B cell (primary cell): ENCODE results near the gene POLR1C. TPM values are rescaled to one million over a fixed set of nuclear protein-coding genes. Genes with fewer than 3 reads are reported as not detected.

Source experiments
- ATAC-seq: fragments of 200-7000 bp; cut with Tn5 transposase; one replicate; pipeline ENCODE4 v1.10.0; 2021; ENCODE audit warnings: low read depth, mild to moderate bottlenecking, moderate number of reproducible peaks, moderate library complexity
- CTCF ChIA-PET: fragments of 350-600 bp; sonication (Branson Sonifier 250); formaldehyde crosslinking; loops from one replicate; lab custom pipeline; 2021; ENCODE audit warnings: antibody characterized with exemption, inconsistent platforms; lab: Charles Lee
- POLR2A ChIA-PET: fragments of 350-600 bp; sonication (Branson Sonifier 250); formaldehyde crosslinking; loops from one replicate; lab custom pipeline; 2021; ENCODE audit warnings: antibody characterized with exemption; lab: Charles Lee
- DNase-seq: peaks from one replicate; pipeline ENCODE4 v3.0.0; 2013
- H2AFZ ChIP-seq: 2 replicates; pipeline ENCODE4 v1.6.1; 2012; ENCODE audit warnings: mild to moderate bottlenecking, low read depth, low read length; ENCODE audit not compliant: insufficient read depth, poor library complexity, severe bottlenecking
- H3K27ac ChIP-seq, 2 donors: 1 replicate in 1 of 2; 2 replicates in 1 of 2; pipeline ENCODE4 v1.5.1; 2012 to 2013; ENCODE audit warnings: low read length in 2 of 2, mild to moderate bottlenecking in 2 of 2, moderate library complexity in 1 of 2
- H3K27me3 ChIP-seq, 4 experiments: fragments of 200-600 bp in 1 of 4; sonication (generic) in 1 of 4; replicated peaks in 1 of 4; 1 replicate in 2 of 4; 2 replicates in 2 of 4; pipeline versions ENCODE4 v1.6.1 to v1.7.0; 2013 to 2016; ENCODE audit warnings: low read length in 3 of 4, mild to moderate bottlenecking in 2 of 4, mixed read lengths in 1 of 4, moderate library complexity in 1 of 4; ENCODE audit not compliant: insufficient read depth in 4 of 4, control insufficient read depth in 3 of 4; ENCODE audit errors: control extremely low read depth in 1 of 4
- H3K36me3 ChIP-seq, 2 experiments: replicated peaks in 1 of 2; 1 replicate in 1 of 2; 2 replicates in 1 of 2; pipeline versions ENCODE4 v1.6.1 to v1.7.1; 2013; ENCODE audit warnings: low read length in 1 of 2; ENCODE audit not compliant: insufficient read depth in 2 of 2, control insufficient read depth in 1 of 2; ENCODE audit errors: control extremely low read depth in 1 of 2, extremely low read depth in 1 of 2
- H3K4me1 ChIP-seq, 2 donors: fragments of 200-600 bp in 1 of 2; sonication (generic) in 1 of 2; 1 replicate in 1 of 2; 2 replicates in 1 of 2; pipeline versions ENCODE4 v1.5.1 to v1.6.1; 2013 to 2017; ENCODE audit warnings: low read length in 2 of 2; ENCODE audit not compliant: control insufficient read depth in 2 of 2, insufficient read depth in 2 of 2
- H3K4me2 ChIP-seq: replicated peaks from 2 replicates; pipeline ENCODE3; 2012; ENCODE audit warnings: mild to moderate bottlenecking, low read depth, low read length; ENCODE audit not compliant: poor library complexity, severe bottlenecking
- H3K4me3 ChIP-seq, 5 experiments: fragments of 200-600 bp in 1 of 5; sonication (generic) in 1 of 5; 1 replicate in 3 of 5; 2 replicates in 2 of 5; pipeline versions ENCODE4 v1.5.1 to v1.7.0; 2011 to 2016; ENCODE audit warnings: low read length in 4 of 5, mild to moderate bottlenecking in 4 of 5, low read depth in 2 of 5, control low read depth in 1 of 5, moderate library complexity in 1 of 5; ENCODE audit not compliant: insufficient read depth in 1 of 5; ENCODE audit errors: control extremely low read depth in 1 of 5, extremely low read depth in 1 of 5
- H3K79me2 ChIP-seq: fragments of 200-600 bp; sonication (generic); one replicate; pipeline ENCODE4 v1.6.0; 2016; ENCODE audit warnings: low read length; ENCODE audit not compliant: control insufficient read depth, insufficient read depth
- H3K9ac ChIP-seq: fragments of 200-600 bp; sonication (generic); 2 replicates; pipeline ENCODE4 v1.6.1; 2017; ENCODE audit warnings: mild to moderate bottlenecking, low read length, moderate library complexity
- H3K9me3 ChIP-seq, 3 donors: one replicate each; pipeline versions ENCODE4 v1.6.1 to v1.7.1; 2013; ENCODE audit warnings: low read length in 2 of 3; ENCODE audit not compliant: control insufficient read depth in 2 of 3, insufficient read depth in 1 of 3; ENCODE audit errors: control extremely low read depth in 1 of 3
- H4K20me1 ChIP-seq: 2 replicates; pipeline ENCODE4 v1.6.0; 2012; ENCODE audit warnings: mild to moderate bottlenecking, low read length; ENCODE audit not compliant: insufficient read depth, control insufficient read depth, poor library complexity, severe bottlenecking
- H3K27ac Mint-ChIP-seq: one replicate; pipeline ENCODE4 v1.8.0; 2021; ENCODE audit warnings: mixed read lengths
- H3K27me3 Mint-ChIP-seq: one replicate; pipeline ENCODE4 v1.8.0; 2021; ENCODE audit warnings: mixed read lengths
- H3K4me1 Mint-ChIP-seq: one replicate; pipeline ENCODE4 v1.8.0; 2021; ENCODE audit warnings: mixed read lengths
- H3K4me3 Mint-ChIP-seq: one replicate; pipeline ENCODE4 v1.8.0; 2021; ENCODE audit warnings: mixed read lengths
- H3K9me3 Mint-ChIP-seq: one replicate; pipeline ENCODE4 v1.8.0; 2022; ENCODE audit warnings: mixed read lengths; ENCODE audit not compliant: insufficient read depth
- CTCF ChIP-seq: fragments of 200-600 bp; IDR thresholded peaks from one replicate; pipeline ENCODE4 v1.8.0; 2022; ENCODE audit warnings: antibody characterized with exemption, mild to moderate bottlenecking
- EZH2 ChIP-seq: IDR thresholded peaks from 2 replicates; pipeline ENCODE4 v1.6.1; 2012; ENCODE audit warnings: borderline replicate concordance, low read depth, mild to moderate bottlenecking, moderate library complexity, low read length; ENCODE audit not compliant: insufficient read depth, poor library complexity, severe bottlenecking
- WGBS: methylation state at CpG from one replicate; pipeline ENCODE4 v1.1.5; 2013; ENCODE audit warnings: missing lambda C conversion rate; ENCODE audit not compliant: insufficient coverage; 5-methylcytosine and 5-hydroxymethylcytosine counted together
- intact Hi-C: fragments of 100-400 bp; cut with micrococcal nuclease; formaldehyde crosslinking; loops from one replicate; pipeline ENCODE4 v1.10.0; 2022
- polyA plus RNA-seq: library from polyadenylated mRNA; depleted of rRNA; stranded (reverse); fragments of >200 nt; gene quantifications from 2 replicates; pipeline ENCODE4 v1.2.3, GENCODE V29; 2012
- total RNA-seq, 2 donors: library from RNA; stranded (reverse); fragments of 120-200 nt in 1 of 2; gene quantifications; 1 replicate in 1 of 2; 2 replicates in 1 of 2; pipeline versions ENCODE4 v1.2.3 to v1.2.4, GENCODE V29; 2013 to 2022

The POLR1C gene
- total and polyA plus RNA-seq, 2 donors (not counting 1 experiment from before 2014, with no cell fraction given) = 21.4 to 43.3 TPM

- no peak for TF ChIP-seq EZH2
- Histone ChIP-seq H3K79me2 (peaks cover 12% of the 10 kb centered on the region), H3K27ac (no peak overlapping the region), H3K4me3 (peak overlapping the region in 2 of 5 experiments; percentile 60 to 74), H4K20me1 (peaks cover 30% of the 10 kb centered on the region), H3K4me2 (peak overlapping the region; percentile 97), H2AFZ (no peak overlapping the region), H3K4me1 (peaks cover 33 to 41% of the 10 kb centered on the region in 2 donors), H3K9ac (peak overlapping the region; percentile 70), H3K36me3 (peaks cover 0 to 41% of the 10 kb centered on the region in 2 experiments), H3K27me3 (peaks cover 0 to 20% (median 8%) of the 10 kb centered on the region in 4 experiments), H3K9me3 (peaks cover 0 to 3% (median 0%) of the 10 kb centered on the region in 3 donors)
- ChIA-PET POLR2A (interaction anchor here (1.7 kb wide), 1 partner anchor 32 kb away, joined by 6 read pairs; no protein-coding TSS in a partner anchor), CTCF (interaction anchor here (1.0 to 1.8 kb wide), 2 partner anchors 10 to 531 kb away, joined by 3 to 11 read pairs; no protein-coding TSS in a partner anchor)
- Mint-ChIP-seq H3K9me3 (no peaks in the 10 kb centered on the region), H3K27me3 (peaks cover 10% of the 10 kb centered on the region), H3K4me3 (peak overlapping the region; percentile 98), H3K4me1 (peaks cover 48% of the 10 kb centered on the region), H3K27ac (no peak overlapping the region)
- DNase-seq = no peak
- ATAC-seq = no peak
- WGBS = 94% methylated on average over 9 of the region's 10 CpGs
- intact Hi-C loops = loop anchor here (1.0 to 10.0 kb wide), 2 partner anchors 33 to 586 kb away; partner anchors contain the start of genes CNPY3 and TJAP1
Measured at GRCh38 chr6:43510827-43511163, 6.1 kb upstream of the POLR1C start.

GRCh38 chr6:43511824-43512415 lies 5.0 kb upstream of the POLR1C start:
- CTCF ChIA-PET = interaction anchor here (1.3 kb wide), 1 partner anchor 151 kb away, joined by 3 read pairs; no protein-coding TSS in a partner anchor
- peak overlapping the region; percentile 56 for H3K4me3 Mint-ChIP-seq
- H3K4me2 ChIP-seq = no peak overlapping the region
- peaks cover 0 to 41% of the 10 kb centered on the region in 2 experiments for H3K36me3 ChIP-seq
- intact Hi-C loops = loop anchor here (10.0 kb wide), 1 partner anchor 587 kb away; the partner anchor contains the start of gene CNPY3
- peaks cover 50% of the 10 kb centered on the region for H3K4me1 Mint-ChIP-seq
- peaks cover 36 to 43% of the 10 kb centered on the region in 2 donors for H3K4me1 ChIP-seq
- no peak overlapping the region for H2AFZ ChIP-seq
- H3K27ac ChIP-seq = no peak overlapping the region
- H3K27ac Mint-ChIP-seq = peak overlapping the region; percentile 3
- no peak for DNase-seq
- peaks cover 30% of the 10 kb centered on the region for H4K20me1 ChIP-seq
- peaks cover 0 to 20% (median 8%) of the 10 kb centered on the region in 4 experiments for H3K27me3 ChIP-seq
- no peaks in the 10 kb centered on the region for H3K9me3 Mint-ChIP-seq
- 100% methylated on average over 5 of the region's 11 CpGs for WGBS
- H3K79me2 ChIP-seq = peaks cover 23% of the 10 kb centered on the region
- peaks cover 0 to 3% (median 0%) of the 10 kb centered on the region in 3 donors for H3K9me3 ChIP-seq
- no peak overlapping the region for H3K9ac ChIP-seq
- TF ChIP-seq EZH2 (no peak), CTCF (no peak)
- H3K4me3 ChIP-seq = no peak overlapping the region
- peaks cover 10% of the 10 kb centered on the region for H3K27me3 Mint-ChIP-seq
- ATAC-seq = no peak
- POLR2A ChIA-PET = no interaction called here
